Left forelimb (tissue), 1 donor: Measurements from ENCODE around the gene FLACC1.

ENCODE experiments used
- DNase-seq: peaks from one replicate; pipeline ENCODE4 v3.0.0-alpha.2; 2018; ENCODE audit warnings: low spot score

The FLACC1 gene

GRCh38 chr2:201276511-201276910 is 80.6 kb downstream of the FLACC1 start:
- DNase-seq, result no peak

GRCh38 chr2:201275990-201276389 is 81.2 kb downstream of the FLACC1 start:
- no peak for DNase-seq

GRCh38 chr2:201275069-201275468 is 82.1 kb downstream of the FLACC1 start:
- DNase-seq, result no peak

- DNase-seq, result no peak
These were observed 83.7 kb downstream of the FLACC1 start for GRCh38 chr2:201273330-201273983.

- no peak for DNase-seq
These were observed 85.2 kb downstream of the FLACC1 start for GRCh38 chr2:201271917-201272316.

GRCh38 chr2:201270293-201271001 is 86.7 kb downstream of the FLACC1 start:
- DNase-seq, result no peak

- DNase-seq, result no peak
These were observed 87.4 kb downstream of the FLACC1 start for GRCh38 chr2:201269764-201270163.

- no peak for DNase-seq
These were observed 89.7 kb downstream of the FLACC1 start for GRCh38 chr2:201267278-201268030.

GRCh38 chr2:201266629-201267028 is 90.5 kb downstream of the FLACC1 start:
- DNase-seq, result no peak

GRCh38 chr2:201264472-201265173 is 92.5 kb downstream of the FLACC1 start:
- DNase-seq, result no peak

- DNase-seq, result no peak
These were observed 93.4 kb downstream of the FLACC1 start for GRCh38 chr2:201263779-201264178.

- no peak for DNase-seq
These were observed 94.4 kb downstream of the FLACC1 start for GRCh38 chr2:201262718-201263117.

GRCh38 chr2:201261906-201262305 is 95.2 kb downstream of the FLACC1 start:
- no peak for DNase-seq

GRCh38 chr2:201261471-201261870 is 95.7 kb downstream of the FLACC1 start:
- no peak for DNase-seq

- DNase-seq, result no peak
These were observed 96.8 kb downstream of the FLACC1 start, which contains the start of gene CASP8 for GRCh38 chr2:201260302-201260800. Gene CASP8, plus strand, starts transcription at chr2:201260536. Its CDS starts 5,951 bp downstream, at chr2:201266487.

GRCh38 chr2:201258666-201259615 is 98.2 kb downstream of the FLACC1 start:
- no peak for DNase-seq

GRCh38 chr2:201257956-201258665 is 99.0 kb downstream of the FLACC1 start:
- peak; percentile 73 for DNase-seq

GRCh38 chr2:201257381-201257955 is 99.7 kb downstream of the FLACC1 start:
- DNase-seq, result no peak

- no peak for DNase-seq
These were observed 101.1 kb downstream of the FLACC1 start for GRCh38 chr2:201256082-201256481.
